ENCODE results near the gene LZTS2.
A peak's percentile ranks its signal among the peaks of the same experiment; 100 is the strongest.

LZTS2 gene

DNA sequence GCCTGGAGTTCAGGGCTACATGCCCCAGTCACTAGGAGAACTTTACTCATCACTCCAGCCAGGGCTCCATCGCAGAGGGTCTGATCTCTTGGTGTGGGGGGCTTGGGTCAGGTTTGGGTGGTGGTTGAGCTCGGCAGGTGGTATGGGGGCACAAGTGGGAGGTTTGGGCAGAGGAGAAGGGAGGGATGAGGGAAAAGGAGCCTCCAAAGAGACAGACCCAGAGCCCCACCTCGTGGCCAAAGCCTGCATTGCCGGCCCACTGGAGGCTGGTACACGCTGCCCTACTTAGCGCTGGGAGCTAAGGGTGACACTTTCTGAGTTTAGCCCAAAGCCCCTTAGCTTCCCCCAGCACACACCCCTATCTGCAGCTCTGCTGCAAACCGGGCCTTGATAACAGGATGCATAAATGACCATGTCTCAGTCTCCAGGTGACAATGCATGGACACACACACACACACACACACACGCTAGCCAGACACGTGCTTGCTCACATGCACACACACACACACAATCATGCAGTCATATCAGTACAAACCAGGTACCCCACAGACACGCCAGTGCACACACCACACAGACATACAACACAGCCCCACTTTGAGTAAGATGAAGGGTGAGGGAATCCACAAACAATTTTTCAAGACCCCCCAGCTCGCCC lies 14.7 kb downstream of the LZTS2 start:
- DNase-seq (ENCODE audit: low read depth): peak; percentile 69

DNA sequence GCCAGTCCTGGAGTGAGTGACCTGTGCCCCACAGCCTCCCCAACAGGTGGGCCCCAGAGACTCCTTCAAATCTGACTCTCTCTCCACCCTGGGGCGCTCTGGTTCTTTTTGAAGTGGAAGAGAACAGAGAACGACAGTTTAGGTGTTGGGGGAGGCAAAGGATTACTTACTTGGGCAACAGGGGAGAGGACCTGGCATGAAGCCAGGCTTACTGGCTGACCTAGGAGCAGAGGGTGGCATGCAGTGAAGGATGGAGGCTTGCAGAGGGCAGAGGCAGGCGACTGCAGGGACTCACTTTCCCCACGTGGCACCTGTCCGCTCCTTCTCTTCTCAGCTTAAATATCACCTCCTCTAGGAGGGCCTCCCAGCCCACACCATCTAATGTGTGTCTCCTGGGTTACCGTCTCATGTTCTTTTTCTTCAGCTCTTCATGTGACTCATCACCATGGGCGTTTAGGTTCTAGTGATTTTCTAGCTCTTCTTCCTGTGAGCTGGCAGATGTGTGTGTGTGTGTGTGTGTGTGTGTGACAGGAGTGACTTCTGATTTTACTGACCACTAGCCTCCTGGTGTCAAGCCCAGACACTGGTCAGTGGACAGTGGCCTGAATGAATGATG lies 15.5 kb downstream of the LZTS2 start:
- no peak for DNase-seq (ENCODE audit: low read depth)

DNA sequence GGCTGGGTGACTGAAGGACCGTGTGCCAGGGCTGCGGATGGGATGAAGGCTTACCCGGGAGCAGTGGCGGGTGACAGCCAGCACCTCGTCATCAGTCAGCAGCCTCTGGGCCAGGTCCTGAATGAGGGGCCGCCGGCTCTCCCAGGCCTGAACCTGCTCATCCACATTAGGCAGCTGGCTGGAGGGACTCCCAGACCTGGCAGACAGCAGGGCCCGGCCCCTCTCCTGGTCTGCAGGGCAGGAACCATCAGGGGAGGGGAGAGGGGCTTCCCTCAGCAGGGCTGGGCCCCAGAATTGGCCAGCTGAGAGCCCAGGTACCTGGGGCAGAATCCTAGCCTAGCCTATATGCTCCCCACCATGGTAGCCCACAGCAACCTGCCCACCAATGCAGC lies 16.0 kb downstream of the LZTS2 start:
- DNase-seq (ENCODE audit: low read depth): no peak

DNA sequence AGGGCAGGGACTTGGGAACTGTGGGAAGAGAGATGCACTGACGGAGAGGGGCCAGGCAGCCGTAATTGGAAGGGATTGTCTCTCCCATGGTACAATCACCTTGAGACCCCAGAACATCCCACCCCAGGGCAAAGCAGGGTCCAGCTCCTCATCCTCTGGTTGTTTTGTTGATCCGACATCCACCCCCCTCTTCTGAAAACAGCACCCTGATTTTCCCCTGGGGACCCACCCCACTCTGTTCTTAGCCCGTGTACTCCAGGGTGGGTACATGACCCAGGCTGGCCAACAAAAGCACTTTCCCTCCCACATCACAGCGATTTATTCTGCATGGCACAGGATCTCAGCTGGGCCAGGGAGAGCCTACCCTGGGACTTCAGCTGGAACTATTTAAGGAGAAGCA lies 17.2 kb downstream of the LZTS2 start:
- DNase-seq (ENCODE audit: low read depth): no peak

DNA sequence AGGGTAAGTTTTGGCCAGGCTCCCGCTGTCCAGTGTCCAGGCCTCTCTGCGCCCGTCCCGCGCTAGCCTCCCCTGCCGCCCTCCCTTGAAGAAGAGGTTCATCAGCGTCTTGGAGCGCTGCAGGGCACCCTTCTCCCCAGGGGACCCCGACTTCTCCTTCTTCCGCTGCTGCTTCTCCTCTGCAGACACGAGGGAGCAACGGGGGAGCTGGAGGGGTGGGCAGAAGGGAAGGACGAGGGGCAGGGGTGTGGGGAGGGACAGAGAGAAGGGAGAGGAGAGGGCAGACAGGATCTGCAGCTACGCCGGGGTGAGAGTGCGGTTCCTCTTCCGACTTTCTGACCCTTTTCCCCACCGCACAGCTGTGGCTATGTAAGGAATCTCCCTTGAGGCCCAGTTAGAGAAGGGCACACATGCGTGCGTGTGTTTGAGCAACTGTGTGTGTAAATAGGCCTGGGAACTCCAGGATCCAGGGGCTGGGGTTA lies 18.6 kb downstream of the LZTS2 start:
- DNase-seq (ENCODE audit: low read depth): no peak

DNA sequence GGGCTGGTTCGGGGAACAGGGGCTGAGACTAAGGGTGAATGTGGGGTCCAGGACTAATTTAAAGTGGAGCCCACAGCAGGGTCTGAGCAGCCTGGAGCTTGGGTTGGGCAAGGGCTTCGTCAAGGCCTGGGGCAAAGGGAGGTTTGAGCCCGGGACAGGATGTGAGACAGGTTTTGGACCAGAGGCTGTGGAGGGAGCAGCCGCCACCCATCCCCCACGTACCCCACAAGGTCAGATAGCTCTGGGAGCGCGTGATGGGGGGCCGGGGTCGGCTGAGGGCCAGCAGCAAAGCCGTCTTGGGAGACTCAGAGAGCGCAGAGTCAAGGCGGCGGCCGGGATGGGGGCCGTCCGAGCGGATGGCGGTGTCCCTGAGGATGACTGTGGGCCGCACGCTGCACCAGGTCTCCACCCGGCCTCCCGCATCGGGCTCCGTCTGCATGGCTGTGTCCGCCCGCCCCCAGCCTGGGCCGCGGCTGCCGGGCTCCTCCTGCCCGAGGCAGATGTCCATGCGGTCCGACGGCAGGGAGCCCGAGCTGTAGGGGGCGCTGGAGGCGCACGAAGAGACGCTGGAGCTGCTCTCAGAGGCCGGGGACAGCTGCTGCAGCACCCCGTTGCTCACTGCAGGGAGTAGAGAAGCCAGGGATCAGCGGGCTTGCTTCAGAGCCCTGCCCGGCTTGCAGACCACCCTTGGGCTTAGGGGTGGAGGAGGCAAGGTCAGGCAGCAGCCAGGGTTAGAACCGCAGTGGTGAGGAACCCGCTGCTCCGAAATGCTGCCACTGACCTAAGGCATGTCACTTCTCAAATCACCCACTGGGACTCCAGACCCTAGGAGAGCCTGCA lies 19.2 kb downstream of the LZTS2 start:
- peak; percentile 62 for DNase-seq (ENCODE audit: low read depth)

DNA sequence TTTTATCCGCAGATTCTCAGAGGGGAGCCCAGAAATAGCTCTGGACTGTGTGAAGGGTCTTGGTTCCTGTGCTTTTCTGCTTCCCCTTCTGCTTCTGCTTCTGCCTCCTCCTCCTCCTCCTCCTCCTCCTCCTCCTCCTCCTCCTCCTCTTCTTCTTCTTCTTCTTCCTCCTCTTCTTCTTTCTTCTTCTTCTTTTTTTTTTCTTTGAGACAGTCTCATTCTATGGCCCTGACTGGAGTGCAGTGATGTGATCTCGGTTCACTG lies 19.8 kb downstream of the LZTS2 start:
- no peak for DNase-seq (ENCODE audit: low read depth)

DNA sequence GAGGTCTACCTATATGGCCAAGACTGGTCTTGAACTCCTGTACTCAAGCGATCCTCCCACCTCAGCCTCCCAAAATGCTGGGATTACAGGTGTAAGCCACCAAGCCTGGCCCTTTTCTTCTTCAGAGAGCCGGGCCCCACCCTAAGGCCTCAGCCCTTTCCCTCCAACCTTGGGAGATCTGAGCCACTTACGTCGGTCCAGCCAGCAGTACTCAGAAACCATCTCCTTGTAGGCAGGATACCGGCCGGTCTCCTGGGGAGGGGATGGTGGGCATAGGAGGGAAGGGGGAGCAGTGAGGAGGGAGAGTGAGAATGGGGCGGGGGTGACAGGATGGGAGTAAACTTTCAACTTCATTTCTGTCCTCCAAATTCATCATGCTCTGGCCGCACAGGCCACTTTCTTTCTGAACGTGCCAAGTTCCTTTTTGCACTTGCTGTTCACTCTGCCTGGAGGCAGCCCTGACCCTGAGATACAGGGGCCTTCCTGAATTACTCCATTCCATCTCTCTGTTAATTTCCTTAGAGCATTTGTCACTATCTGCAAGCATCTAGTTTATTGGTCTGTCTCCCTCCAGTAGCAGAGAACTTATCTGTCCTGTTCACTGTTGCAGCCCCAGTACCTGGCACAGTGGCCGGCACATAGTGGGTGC lies 20.9 kb downstream of the LZTS2 start:
- no peak for DNase-seq (ENCODE audit: low read depth)

DNA sequence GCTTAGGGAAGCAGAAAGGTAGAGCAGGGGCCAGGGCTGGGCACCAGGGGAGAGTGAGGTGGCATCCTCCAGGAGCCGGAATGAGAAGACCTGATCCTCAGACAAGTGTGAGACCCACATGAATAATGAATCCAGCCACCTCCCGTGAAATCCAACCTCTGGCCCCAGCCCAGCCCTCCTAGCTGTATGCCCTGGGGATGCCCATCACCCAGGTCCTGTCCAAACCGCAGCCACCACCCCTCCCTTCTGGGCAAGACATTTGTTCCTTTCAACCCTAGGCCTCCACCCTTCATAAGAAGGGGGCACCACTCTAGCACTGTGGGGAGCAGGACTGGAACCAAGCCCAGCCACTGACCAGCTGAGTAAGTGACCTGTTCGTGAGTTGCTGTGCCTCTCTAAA lies 21.6 kb downstream of the LZTS2 start:
- no peak for DNase-seq (ENCODE audit: low read depth)

DNA sequence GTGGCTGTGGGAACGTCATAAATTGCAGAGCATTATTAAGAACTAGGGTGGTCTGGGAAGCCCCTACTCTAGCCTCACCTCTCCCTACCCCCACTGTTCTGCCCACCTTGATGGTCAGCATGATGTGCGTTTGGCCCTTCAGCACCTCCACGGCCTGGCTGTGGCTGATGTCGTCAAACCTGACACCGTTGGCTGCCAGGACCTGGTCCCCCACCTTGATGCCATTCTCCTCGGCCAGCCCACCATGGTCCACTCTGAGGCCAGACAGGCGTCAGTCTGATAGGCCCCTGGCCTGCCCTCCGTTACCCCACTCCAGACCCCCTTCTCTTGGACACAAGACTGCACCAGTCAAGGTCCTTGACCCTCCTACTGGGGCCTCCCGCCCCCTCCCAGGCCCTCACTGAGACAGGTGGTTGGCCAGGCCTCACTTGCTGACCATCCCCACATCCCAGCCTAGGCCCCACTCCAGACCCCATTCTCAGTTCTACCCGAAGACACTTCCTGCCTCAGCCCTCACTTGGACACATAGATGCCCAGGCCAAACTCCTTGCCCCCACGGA lies 22.2 kb downstream of the LZTS2 start:
- DNase-seq (ENCODE audit: low read depth): no peak

DNA sequence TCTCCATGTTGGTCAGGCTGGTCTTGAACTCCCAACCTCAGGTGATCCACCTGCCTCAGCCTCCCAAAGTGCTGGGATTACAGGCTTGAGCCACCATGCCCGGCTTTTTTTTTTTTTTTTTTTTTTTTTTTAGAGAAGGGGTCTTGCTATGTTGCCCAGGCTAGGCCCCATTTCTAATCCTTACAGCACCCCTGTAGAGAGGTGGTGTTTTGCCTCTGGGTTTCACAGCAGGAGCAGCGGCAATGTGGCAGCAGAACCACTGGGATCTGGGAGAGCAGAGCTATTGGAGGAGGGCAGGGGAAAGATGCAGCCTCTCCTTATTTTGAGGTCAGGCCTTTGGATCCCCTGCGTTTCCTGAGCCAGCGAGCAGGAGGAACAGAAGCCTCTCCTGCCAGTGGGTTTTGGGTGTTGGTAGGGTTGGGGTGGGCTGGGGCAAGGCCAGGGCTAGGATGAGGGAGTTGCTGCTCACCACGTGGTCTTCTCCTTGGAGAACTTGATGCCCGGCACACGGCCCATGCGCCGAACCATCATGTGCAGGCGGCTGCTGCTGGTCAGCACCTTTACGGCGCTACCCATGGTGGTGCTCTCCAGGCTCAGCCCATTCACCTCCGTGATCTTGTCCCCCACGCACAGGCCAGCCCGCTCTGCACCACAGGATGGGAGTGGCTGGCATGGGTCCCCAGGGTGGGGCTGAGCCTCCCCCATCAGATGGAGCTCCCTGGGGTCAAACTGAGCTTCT lies 23.5 kb downstream of the LZTS2 start:
- no peak for DNase-seq (ENCODE audit: low read depth)

DNA sequence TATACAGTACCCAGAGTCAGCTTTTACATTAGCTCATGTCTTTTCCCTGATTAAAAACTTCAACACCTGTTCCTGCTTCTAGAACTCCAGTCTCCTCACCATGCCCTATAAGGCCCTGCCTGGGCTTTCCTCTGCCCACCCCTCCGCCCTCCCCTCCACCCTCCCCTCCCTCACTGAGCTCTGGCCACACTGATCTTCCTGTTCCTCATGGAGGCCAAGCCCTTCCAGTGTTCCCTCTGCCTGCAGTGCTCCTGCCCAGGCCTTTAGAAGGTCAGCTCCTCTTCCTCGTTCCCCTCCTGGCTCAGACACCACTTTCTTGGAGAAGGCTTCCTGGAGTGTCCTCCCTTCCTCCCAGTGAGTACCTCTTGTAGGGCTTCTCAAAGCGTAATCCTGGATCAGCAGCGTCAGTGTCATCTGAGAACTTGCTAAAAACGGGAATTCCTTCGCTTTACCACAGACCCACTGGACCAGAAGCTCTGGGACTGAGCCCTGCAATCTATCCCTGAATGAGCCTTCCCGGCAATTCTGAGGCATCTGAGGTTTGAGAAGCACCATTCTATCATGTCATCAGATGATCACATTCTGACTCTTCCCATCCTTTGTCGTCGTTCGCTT lies 27.6 kb downstream of the LZTS2 start:
- no peak for DNase-seq (ENCODE audit: low read depth)

DNA sequence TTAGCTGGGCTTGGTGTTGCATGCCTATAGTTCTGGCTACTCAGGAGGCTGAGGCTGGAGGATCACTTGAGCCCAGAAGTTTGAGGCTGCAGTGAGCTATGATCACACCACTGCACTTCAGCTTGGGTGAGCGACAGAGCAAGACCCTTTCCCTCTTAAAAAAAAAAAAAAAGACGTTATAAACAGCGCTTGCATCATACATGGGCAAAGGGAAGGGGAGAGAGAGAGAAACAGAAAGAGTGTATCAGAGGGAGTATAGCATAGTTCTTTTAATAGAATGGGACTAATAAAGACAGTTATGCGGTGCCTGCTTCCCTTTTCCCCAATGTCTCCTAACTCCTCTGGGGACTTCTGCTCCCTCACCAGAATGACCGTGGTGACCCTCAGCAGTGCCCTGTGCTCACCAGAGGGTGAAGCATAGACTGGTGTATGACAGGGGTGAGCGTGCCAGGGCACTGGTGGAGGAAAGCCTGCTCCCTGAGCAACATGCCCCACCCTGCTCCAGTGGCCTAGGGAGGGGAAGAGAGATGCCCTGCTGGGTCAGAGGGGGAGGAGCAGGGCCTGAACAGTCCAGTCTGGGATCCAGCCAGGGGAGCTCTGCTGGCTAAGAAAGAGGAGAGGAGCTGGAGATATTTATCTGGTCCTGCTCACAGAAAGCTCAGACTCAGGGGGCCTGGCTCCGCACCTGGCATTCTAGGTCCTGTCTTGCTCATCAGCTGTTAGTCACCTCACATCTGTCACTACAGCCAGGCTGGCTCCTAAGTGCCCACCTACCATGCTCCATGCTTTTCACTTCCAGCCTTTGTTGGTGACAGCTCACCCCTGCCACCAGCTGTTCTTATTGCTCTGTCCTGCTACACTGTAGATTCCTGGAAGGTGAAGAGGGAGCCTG lies 29.1 kb downstream of the LZTS2 start:
- DNase-seq (ENCODE audit: low read depth): no peak

DNA sequence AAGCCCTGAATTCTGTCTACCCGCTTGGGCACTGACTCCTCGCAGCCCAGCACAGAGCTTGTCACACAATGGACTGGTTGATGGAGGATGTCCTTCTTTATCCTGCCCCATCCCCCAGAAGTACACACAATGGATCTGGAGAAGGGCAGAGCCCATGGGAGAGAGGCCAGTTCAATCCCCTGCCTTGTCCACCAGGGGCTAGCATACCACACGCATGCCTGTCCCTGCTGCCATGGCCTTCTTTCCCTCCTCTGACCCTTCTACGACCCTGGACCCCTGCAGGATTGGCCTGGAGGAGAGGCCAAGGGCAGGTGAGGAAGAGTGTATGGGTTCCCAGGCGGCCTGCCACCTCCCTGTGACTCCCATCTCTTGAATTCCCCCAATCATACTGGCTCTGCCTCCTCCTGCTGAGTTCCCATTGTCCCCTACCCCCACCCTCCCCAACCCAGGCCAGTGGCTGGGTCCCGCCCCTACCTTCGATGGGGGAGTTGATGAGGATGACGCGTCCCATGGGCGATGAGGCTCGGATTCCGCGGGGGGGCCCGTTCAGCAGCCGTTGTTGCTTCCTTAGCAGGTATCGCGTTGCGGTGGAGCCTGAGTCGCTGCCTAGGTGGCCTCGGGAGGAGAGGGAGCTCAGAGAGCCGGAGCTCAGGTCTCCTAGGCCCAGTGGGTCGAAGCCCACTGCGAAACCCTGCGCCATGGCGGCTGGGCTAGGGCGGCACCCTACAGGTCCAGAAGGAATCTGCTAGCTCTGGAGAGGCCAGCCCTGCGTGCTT lies 30.1 kb downstream of the LZTS2 start:
- no peak for DNase-seq (ENCODE audit: low read depth)

DNA sequence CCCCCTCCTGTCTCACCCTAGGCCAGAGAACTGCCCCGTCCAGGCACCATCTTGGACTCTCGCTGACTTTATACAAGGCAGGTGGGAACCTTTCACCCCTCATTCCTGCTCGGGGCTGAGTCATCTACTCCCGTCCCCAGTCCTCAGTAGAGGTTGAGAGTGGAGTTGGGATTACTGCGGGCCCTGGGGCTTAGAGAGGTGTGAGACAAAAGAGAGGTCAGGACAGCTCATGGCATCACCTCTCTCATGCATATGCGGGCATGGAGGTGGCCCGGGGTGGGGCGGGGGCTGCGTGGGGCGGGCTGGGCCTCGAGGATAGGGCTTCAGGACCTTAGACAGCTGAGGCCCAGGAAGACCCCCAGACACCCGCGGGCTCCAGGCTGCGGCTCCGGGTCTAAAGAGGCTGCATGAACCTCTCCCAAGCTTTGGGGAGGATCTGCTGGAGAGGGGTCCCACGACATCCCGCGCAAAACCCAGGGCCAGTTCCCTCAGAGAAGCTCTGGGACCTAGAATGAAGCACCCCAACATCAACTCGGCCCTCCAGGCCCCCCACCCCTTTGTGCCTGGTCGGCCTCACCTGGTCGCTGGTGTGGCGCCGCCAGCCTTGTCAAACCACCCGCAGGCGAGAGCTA lies 31.0 kb downstream of the LZTS2 start:
- DNase-seq (ENCODE audit: low read depth): no peak

DNA sequence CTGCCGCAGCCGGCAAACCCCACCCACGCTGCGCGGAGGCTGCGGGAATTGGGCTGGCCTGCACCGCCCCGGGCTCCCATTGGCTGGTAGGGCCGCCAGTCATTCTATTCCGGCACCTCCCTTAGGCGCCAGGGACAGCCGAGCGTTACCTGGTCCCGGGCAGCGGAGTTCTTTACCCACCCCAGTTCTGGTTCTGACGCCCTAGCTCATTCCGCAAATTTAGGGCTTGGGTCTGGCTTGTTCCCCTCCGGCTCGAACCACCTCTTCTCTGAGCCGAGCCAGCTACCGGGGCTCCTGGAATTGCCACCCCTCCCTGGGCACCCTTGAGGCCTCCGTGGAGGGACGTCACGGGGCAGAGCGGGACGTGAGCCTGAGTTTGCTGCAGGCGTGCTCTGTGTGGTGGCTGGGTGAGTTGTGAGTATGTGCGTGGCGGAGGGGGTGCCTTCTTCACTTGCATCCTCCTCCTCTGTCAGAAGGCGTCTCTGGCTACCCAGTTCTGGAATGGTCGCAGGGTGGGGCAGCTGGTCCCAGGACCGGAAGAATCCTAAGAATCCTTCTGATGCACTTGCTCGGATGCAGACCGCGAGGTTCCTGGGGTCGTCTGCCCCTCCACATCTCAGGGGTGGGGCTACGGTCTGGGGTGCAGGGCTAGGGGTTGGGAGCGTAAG lies 31.7 kb downstream of the LZTS2 start, which contains the start of the genes PDZD7 and SFXN3:
Gene PDZD7, minus strand, starts transcription at position 2 of the 668 bp plus-strand sequence. CDS start 910 bp downstream, outside the sequence.
Gene SFXN3, plus strand, starts transcription at position 107 of the 668 bp plus-strand sequence. CDS start 3,461 bp downstream, outside the sequence.
- DNase-seq (ENCODE audit: low read depth): peak; percentile 94

DNA sequence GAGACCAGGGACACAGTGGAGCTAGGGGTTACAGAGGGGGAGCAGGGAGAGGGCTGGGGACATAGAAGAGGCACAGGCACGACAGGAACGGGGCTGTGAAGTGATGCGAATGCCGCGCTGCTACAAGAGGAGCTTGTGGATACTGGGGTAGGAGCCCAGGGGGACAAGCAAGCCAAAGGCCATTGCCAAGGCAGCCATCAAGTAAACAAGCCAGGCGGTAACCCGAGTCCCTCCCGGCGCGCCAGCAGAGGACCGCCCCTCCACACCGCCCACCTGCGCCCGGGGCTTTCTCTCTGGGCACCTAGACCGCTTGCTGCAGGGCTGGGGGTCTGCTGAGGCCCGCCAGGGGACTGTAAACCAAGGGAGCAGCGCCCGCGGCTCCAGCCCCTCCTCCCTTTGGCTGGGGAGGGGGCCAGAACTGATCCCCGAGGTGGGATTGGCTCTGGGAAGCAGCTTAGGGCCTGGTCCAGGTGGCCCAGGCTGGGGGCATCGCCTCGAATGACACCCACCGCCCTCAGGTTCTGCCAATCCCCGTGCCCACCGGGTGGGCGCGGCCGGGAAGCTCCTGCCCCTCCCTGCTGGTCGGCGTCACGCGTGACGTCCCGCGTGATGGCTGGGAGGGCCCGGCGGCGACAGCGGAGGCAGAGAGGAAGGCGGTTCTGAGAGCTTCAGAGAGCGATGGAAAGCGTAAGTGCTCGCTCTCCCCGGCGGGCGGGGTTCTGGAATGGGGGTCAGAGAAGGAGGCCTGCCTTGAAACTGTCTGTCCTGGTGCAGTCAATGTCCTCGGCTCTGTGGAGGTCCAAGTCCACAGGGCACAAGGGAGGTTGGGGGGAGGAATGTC lies 32.4 kb downstream of the LZTS2 start:
- peak; percentile 44 for DNase-seq (ENCODE audit: low read depth)

Measured in stimulated activated CD8-positive, alpha-beta memory T cell treated with anti-CD3 and anti-CD28 coated beads, Interleukin-7, amount 100 ng/mL, for 24 hours (primary cell).